IPS-18c (cell line): Measurements from ENCODE around the gene PCSK7.
"Not testable (repeated sequence)": the region's sequence is repeated elsewhere in the genome, so short reads cannot be mapped to it uniquely, and the experiment has no call there.

Experiments
- H3K4me3 ChIP-seq: 2 replicates; pipeline ENCODE4 v1.7.0; 2013; ENCODE audit warnings: low read depth, mild to moderate bottlenecking, low read length, moderate library complexity; ENCODE audit not compliant: insufficient read depth
- H3K9me3 ChIP-seq: one replicate; pipeline ENCODE4 v1.6.1; 2013; ENCODE audit warnings: mild to moderate bottlenecking, low read length, moderate library complexity; ENCODE audit not compliant: control insufficient read depth, insufficient read depth

Gene PCSK7

DNA sequence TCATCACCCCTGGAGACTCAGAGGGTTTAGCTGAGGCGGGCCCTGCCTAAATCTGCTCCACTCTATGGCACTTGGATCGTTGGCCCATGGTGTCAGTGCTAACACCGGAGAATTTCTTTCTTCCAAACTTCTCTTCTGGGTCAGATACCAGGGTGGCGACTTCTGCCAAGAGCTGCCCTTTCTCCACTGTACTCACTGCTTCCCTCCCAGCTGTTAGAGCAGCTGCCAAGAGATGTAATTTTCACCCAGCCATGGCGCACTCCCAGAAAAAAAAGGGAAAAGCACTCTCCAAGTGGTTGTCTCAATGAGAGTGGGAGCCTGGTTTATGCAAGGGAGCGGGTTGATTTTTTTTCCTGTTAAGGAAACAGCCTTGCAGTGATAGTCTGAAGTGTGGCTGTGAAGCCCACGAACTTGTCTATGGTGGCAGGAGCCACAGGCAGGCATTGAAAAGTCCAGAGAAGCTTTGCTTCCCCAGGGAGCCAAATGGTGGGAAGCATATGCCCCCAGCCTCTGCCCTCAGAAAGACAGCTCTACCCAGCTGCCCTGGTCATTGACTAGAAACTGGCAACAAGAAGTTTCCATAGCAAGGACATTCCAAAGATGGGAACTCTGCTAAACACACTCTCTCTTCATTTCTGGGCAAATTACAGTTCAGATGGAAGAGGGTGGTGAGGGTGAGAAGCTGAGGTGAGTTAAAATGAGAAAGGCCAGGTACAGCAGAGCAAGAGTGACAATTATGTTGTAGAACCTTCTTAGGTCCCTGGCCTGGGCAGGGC, 10.7 kb downstream of the PCSK7 start:
- H3K4me3 ChIP-seq: no peak overlapping the region
- H3K9me3 ChIP-seq: peaks cover 2% of the 10 kb centered on the region

DNA sequence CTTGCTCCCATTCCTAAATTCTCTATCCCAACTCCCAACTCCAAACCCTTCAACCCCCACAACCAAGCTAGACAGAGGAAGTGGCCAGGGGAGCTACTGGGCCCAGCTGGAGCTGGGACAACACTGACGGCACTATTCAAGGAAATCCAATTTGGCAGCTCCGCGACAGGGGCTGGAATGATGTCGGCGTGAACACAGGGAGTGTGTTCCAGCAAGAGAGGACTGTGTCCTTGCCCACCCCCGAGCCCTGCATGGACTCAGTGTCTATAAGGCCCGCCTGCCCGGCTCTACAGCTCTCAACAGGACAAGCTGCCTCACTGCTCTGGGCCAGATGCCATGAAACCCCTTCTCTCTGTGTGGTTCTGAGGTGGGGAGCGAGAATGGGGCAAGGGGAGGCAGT, 11.3 kb downstream of the PCSK7 start:
- no peak overlapping the region for H3K4me3 ChIP-seq
- H3K9me3 ChIP-seq: peaks cover 2% of the 10 kb centered on the region

DNA sequence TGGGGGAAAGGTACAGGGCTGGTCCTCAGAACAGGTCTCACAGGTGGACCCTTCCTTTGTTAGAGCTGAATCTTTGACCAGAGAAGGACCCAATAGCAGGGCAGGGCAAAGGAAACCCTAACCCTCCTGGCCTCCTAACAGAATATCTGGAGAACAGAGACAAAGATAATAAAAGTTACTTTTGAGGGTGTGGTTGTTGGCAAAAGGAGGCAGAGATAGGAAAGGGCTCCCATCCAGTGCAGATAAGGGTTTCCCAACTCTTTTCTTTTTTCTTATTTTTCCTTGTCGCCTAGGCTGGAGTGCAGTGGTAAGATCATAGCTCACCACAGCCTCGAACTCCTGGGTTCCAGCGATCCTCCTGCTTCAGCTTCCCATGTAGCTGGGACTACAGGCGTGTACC, 11.9 kb downstream of the PCSK7 start:
- peaks cover 2% of the 10 kb centered on the region for H3K9me3 ChIP-seq
- no peak overlapping the region for H3K4me3 ChIP-seq

DNA sequence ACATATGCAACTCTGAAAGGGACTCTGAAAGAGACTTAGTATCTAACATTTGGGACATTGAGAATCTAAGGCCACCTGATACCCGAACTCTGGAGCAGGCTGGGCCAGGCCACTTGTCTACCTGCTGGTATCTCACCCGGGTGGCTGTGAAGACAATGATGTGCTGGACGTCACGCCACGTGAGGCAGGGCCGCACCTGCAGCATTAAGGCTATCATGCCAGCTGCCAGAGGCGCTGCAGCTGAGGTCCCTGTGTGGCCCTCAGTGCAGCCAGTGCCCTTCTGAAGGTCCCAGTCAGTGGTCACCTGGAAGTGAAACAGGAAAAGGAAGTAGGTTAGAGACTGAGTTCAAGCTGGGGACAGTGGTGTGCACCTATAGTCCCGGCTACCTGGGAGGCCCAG, 12.4 kb downstream of the PCSK7 start:
- Histone ChIP-seq H3K9me3 (peaks cover 2% of the 10 kb centered on the region), H3K4me3 (no peak overlapping the region)

DNA sequence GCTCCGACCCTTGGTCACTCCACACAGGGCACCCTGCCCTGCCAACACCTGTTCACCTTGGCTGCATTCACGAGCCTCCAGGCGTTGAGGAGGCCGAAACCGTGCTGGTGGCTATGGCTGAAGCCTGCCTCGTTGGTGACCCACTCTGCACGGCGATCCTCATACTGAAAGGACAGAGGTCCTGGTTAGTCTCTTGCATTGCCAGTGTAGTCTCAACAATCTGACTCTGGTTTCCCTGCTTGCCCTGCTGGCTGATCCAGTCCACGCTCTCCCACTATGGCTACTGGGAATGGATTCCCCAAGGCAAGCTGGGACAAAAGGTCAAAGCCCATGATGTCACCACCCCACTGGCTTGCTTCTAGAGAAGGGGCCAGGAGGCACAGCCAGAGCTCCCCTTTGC, 12.9 kb downstream of the PCSK7 start:
- H3K4me3 ChIP-seq: no peak overlapping the region
- peaks cover 2% of the 10 kb centered on the region for H3K9me3 ChIP-seq

DNA sequence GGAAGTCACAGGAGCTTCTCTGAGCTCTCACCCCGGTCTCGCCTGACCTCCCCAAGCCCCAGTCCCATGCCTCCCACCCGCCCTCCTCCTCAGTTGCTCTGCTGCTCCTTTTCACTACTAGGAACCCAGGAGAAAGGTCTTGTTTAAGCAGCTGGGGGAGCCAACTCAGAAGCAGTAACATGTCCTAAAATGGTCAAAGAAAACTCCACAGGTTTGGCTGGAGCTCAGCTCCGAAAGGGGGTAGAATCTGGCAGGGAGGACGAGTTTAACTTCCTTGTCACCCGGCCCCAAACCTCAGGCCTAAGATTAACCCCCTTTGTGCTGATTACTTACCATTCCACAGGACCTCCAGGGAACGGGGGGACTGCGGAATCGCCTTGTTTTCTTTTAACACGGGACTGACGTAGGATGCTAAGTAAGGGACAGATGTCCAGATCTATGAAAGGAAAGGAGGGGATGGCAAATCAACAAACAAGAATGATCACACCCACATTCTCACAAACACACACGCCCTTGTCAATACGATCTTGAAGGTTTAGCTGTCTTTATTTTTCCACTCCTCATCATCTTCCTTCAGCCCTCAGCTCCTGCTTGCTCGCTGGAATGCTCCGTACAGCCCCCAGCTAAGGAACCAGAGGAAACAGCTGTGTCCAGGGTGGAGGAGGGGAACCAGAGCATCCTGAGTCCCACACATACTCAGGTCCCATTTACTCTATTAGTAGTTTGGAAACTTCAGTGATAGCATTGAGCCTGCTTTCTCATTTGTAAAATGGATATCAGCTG, 13.5 kb downstream of the PCSK7 start:
- peaks cover 2% of the 10 kb centered on the region for H3K9me3 ChIP-seq
- no peak overlapping the region for H3K4me3 ChIP-seq

DNA sequence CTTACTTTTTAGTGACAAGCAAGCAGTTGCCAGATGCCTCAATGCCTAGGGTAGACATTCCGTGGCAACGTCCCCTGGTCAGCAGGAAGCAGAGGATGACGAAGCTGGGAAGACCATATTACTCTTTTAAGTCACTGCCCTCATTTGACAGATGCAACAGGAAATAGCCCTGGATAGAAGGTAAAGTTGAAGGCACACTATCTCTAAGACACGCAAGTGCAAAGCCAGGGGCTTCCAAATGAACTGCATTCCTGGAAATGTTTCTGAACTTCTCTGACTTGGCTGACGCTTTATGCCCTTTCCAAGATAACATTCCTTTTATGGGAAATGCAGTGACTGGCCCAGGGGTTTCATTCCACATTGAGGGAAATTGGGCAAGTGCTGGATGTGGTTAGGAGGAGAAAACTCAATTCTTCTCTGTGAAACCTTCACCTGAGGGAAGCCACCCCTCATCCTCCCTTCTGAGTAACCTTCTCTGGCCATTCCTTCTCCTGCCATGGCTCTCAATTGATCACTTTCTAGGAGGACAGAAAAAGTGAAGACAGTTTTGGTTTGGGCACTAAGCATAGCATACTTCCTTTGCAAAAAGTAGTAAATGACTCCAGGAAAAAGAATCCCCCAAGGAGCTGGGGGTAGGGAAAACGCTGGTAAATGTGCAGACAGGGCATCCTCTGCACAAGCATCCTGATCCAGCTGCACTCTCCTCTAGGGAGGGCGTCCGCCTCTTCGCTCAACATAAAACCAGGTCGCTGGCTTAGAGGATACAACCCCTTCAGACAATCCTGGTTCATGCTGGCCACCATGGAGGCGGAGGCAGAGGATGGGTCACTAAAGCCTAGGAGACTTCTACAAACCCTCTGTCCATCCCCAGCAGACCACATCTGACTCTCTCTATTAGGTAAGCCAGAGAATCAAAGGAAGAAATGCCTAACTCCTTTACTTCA, 14.5 kb downstream of the PCSK7 start:
- H3K9me3 ChIP-seq: peaks cover 2% of the 10 kb centered on the region
- H3K4me3 ChIP-seq: no peak overlapping the region

DNA sequence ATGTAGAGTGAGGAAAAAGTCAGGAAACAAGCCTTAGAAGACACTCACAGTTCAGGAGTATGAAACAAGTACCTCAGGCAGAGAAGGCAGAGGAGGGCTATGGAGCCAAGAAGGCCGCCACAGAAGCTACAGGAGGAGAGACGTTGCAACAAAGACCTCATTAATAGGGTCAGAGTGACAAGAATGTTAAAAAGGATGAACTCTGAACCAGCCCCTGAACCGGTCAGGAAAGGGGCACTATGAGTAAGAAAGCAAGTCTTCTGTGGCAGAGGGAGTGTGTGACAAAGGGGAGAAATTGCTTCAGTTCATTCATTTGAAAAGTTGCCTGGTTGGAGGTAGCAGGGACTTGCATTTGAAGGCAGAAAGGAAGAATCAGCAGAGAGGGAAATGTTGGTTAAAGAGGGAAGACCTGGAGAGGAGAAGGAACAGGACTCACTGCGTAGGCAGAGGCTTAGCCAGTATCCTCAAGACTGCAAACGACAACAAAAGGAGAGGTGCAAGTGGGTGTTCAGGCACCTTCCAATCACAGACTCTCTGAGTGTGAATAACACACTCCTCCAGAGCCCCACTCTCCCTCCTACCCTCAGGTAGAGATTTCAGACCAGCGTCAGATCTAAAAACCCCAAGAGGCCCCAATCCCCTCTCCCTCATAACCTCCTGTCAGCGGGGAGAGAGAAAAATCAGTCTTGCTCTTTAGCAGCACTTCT, 17.3 kb downstream of the PCSK7 start:
- Histone ChIP-seq H3K9me3 (peaks cover 2% of the 10 kb centered on the region), H3K4me3 (no peak overlapping the region)

DNA sequence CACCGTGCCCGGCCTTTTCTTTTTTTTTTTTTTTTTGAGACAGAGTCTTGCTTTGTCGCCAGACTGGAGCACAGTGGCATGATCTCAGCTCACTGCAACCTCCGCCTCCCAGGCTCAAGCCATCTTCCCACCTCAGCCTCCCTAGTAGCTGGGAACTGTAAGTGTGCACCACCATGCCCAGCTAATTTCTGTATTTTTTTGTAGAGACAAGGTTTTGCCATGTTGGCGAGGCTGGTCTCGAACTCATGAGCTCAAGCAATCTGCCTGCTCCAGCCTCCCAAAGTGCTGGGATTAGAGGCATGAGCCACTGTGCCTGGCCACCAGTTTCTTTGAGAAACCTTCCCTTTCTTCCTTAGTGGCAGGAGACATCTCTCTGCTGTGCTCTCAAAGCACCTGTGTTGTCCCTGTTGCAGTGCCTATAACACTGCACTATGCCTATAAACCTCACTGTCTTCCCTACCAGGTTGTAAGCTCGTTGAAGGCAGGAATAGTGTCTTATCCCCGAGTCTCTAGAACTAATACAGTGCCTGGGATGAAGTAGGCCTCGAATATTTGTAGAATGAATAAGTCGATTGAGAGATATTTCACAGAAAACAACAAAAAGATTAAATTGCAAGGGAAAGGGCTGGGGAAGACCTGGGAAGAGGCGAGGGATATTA, 19.0 kb downstream of the PCSK7 start:
- no peaks in the 10 kb centered on the region for H3K9me3 ChIP-seq

DNA sequence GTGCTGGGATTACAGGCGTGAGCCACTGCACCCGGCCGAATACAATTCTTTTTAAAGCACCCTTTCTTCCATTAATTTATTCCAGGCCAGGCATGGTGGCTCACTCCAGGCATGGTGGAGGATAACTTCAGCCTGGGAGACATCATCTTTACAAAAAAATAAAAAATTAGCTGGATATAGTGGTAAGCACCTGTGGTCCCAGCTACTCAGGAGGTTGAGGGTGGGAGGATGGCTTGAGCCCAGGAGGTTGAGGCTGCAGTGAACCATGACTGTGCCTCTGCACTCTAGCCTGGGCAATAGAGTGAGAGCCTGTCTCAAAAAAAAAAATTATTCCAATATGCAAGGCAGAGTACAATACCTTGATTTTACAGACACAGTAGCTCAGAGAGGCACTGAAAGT, 21.3 kb downstream of the PCSK7 start:
- no peak overlapping the region for H3K4me3 ChIP-seq

More for the DNA sequence above, 19.0 kb downstream of the PCSK7 start:
- no peak overlapping the region for H3K4me3 ChIP-seq

DNA sequence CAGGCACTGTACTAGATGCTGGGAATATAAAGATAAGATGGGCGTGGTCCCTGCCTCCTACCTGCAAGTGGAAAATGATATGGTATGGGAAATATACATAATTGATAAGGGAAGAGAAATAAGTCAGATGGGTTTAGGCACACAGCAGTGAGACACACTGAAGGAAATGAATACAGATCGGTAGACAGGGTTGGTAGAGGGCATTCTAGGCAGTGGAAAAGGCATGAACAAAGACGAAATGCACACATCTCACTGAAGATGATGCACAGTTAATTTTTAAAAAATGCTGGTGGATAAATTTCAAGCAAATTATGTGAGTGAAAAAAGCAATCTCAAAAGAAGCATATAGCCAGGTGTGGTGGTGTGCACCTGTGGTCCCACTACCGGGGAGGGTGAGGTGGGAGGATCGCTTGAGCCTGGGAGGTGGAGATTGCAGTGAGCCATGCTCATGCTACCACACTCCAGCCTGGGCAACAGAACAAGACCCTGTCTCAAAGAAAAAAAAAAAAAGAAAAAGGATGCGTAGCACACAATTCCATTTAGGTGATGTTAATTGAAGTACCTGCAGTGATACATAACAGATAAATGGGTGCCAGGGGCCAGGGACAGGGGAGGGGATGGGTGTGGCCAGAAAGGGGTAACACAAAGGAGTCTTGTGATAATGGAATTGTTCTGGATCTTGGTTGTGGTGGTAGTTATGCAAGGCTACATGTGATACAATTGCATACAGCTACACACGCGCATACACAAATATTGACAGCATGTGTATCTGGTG, 22.3 kb downstream of the PCSK7 start:
- not testable (repeated sequence) for H3K9me3 ChIP-seq, H3K4me3 ChIP-seq

More for the DNA sequence above, 21.3 kb downstream of the PCSK7 start:
- no peaks in the 10 kb centered on the region for H3K9me3 ChIP-seq

DNA sequence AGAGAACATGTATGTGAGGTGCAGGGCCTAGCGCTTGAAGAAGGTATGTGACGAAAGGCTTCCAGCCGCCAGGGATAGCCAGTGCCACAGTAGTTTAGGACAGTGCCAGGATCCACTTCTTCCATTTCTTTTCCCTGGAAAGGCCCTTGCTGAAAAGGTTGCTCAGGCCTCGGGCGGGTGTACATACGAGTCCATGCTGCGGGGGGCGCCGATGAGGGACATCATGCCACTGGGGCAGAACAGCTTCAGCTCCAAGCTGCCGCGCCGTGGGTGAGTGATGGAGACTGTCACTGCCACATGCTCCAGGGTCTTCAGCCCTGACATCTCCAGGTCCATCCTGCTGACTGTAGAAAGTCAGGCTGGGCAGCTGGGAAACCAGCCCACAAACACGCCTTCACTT, 23.2 kb downstream of the PCSK7 start:
- H3K4me3 ChIP-seq, H3K9me3 ChIP-seq: not testable (repeated sequence)

DNA sequence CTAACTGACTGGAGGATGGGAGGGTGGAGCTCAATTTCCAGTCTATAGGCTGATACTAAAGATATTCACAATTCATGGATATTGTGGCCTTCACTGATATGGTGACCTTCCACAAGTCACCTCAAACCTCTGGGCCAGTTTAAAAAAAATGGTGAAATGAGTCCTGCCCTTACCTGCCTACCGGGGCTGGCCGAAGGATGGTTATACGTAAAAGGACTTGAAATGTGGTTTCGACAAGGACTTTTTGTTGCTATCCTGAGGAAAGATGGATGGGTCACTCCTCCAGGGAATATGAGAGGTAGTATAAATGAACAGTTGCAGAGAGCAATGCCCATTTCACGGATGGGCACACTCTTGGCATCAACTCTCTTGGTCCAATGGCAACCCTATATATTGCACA, 24.4 kb downstream of the PCSK7 start:
- not testable (repeated sequence) for H3K4me3 ChIP-seq, H3K9me3 ChIP-seq

DNA sequence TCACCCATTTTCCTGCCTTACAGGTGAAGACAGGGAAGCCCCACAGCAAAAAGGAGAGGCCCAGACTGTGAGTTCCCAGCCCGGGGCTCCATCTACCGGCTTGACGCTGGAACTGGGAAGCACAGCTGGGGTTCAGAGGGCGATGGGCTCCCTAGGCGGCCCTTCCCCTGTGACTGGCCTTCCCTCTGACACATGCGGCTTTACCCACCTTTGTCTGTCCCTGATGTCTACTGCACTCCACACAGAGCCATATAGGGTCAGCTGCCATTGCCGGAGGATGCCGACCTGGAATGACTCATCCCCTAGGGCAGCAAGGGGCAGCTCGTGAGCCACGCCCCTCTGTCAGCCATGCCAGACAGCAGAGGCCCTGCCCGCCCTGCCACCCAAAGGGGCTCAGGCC, 25.0 kb downstream of the PCSK7 start:
- H3K4me3 ChIP-seq, H3K9me3 ChIP-seq: not testable (repeated sequence)

DNA sequence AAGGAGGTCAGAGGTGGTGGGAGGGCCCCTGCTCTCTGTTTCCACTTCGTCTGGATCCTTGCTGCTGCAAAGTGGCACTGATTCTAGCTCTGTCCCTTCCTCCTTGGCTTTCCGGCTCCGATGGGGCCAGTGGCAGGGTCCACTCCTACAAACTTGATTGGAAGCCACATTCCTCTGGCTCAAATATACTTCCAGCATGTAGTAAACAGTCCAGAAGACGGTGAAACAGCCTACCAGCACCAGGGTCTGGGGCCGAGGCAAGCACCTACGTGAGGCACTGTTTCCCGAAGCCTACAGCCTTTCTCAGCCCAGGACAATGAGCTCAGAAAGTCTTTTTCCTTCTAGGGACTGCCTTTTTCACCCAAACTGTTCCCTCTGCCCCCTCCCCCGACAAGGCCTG, 25.8 kb downstream of the PCSK7 start:
- H3K9me3 ChIP-seq, H3K4me3 ChIP-seq: not testable (repeated sequence)
